Ureter (tissue), 1 donor: ENCODE data around the gene NFE2L1. TPM values are rescaled to one million over a fixed set of nuclear protein-coding genes. Genes with fewer than 3 reads are reported as not detected.
"Not testable (repeated sequence)": the region's sequence is repeated elsewhere in the genome, so short reads cannot be mapped to it uniquely, and the experiment has no call there.

Experiments
- DNase-seq: peaks from one replicate; pipeline ENCODE4 v3.0.0-alpha.2; 2020; ENCODE audit warnings: low spot score
- total RNA-seq: library from RNA; stranded (reverse); gene quantifications from one replicate; pipeline ENCODE4 v1.2.4, GENCODE V29; 2023
- donor health status: DM: yes; HTN: yes; CAD: no.

The NFE2L1 gene
- total RNA-seq, 1 donor from 2014 or later, result 143 TPM

GRCh38 chr17:48048384-48049126, 396 bp downstream of the NFE2L1 start:
- peak; percentile 92 for DNase-seq

DNA sequence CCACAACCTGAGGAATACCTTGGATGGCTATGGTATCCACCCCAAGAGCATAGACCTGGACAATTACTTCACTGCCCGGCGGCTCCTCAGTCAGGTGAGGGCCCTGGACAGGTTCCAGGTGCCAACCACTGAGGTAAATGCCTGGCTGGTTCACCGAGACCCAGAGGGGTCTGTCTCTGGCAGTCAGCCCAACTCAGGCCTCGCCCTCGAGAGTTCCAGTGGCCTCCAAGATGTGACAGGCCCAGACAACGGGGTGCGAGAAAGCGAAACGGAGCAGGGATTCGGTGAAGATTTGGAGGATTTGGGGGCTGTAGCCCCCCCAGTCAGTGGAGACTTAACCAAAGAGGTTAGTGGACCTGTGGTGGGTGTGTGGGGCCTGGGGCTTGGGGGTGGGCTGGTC, 3.1 kb downstream of the NFE2L1 start:
- no peak for DNase-seq

DNA sequence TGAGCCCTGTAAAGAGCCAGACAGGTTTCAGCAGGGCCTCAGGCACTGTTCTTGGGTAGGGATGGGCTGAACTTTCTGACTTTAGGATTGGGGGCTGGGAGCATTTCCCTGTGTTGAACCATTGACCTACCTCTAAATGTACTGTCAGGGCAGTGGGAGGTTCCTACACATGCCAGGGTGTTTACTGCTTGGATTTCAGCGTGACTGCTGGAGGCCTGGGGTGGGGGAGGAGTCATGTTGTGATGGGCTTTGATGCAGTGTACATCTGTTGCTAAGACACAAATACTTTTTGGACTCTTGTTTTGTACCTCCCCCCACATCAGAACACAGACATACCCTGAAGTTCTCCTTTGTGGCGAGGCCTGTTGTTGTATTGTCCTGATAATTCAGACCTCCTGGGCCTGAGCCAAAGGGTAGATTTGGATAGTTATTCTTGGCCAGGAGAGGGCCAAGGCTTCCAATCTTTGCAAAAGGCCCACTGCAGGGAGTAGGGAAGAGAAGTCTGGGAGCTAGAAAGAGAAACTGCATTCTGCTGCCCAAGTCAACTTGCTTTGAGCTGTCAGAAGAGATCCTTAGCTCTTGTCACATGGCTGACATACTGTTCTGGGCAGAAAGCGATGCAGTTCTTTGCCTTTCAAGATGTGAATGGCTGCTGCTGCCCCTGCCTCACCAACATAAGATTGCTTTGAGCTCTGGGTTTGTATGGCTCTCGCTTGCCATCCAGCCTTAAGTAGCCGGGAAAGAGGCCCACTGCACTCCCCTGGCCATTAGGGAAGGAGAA, 3.7 kb downstream of the NFE2L1 start:
- DNase-seq, result no peak

- DNase-seq, result no peak
These were observed 5.0 kb downstream of the NFE2L1 start for GRCh38 chr17:48052956-48053757.

GRCh38 chr17:48053758-48054237, 5.6 kb downstream of the NFE2L1 start:
- DNase-seq, result no peak

DNA sequence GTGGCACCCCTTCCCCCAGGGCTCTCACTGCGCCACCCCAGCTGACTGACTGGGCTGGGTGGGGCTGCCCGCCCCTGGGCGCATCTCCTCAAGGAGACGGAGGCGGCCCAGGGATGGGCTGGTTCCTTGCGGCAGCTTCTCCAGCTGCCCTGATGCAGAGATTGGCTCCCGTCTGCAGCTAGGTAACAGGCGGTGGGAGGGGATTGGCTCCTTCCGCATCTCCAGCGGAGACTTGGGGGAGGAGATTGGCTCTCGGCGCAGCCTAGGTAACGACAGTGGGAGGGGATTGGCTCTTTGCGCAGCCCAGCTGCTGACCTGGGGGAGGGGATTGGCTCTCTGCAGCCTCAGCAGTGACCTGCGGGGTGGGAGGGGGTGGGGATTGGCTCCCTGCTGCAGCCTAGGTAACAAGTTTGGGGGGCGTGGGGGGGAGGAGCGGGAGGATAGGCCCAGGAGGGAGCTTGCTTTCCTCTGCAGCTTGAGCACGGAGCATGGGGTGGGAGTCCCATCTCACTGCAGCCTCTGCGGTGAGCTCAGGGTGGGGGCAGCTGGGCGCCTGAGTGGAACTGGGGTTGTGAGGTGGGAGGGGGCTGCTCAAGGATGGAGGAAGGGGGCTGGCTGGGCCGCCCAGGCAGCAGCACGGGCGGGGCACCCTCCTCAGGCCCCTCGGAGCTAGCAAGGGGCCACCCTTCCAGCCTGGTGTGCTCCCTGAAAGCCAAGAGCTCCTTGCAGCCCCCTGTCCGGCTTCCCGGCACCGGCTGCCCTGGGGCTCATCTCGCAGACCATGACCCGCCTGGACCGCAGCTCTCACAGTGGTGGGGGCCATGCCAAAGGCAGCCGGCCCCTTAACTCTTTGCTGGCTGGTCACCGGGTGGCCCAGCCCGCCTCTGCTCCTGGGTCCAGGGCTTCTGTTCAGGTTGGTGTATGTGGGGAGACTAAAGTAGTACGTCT, 6.4 kb downstream of the NFE2L1 start:
- peak; percentile 75 for DNase-seq

- no peak for DNase-seq
These were observed 7.5 kb downstream of the NFE2L1 start for GRCh38 chr17:48055531-48056245.

GRCh38 chr17:48056246-48056745, 8.1 kb downstream of the NFE2L1 start:
- no peak for DNase-seq

- no peak for DNase-seq
These were observed 8.7 kb downstream of the NFE2L1 start for GRCh38 chr17:48056879-48057278.

GRCh38 chr17:48057626-48058025, 9.5 kb downstream of the NFE2L1 start:
- no peak for DNase-seq

DNA sequence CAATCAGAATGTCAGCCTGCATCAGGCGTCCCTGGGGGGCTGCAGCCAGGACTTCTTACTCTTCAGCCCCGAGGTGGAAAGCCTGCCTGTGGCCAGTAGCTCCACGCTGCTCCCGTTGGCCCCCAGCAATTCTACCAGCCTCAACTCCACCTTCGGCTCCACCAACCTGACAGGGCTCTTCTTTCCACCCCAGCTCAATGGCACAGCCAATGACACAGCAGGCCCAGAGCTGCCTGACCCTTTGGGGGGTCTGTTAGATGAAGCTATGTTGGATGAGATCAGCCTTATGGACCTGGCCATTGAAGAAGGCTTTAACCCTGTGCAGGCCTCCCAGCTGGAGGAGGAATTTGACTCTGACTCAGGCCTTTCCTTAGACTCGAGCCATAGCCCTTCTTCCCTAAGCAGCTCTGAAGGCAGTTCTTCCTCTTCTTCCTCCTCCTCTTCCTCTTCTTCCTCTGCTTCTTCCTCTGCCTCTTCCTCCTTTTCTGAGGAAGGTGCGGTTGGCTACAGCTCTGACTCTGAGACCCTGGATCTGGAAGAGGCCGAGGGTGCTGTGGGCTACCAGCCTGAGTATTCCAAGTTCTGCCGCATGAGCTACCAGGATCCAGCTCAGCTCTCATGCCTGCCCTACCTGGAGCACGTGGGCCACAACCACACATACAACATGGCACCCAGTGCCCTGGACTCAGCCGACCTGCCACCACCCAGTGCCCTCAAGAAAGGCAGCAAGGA, 10.4 kb downstream of the NFE2L1 start:
- no peak for DNase-seq

- DNase-seq, result no peak
These were observed 11.0 kb downstream of the NFE2L1 start for GRCh38 chr17:48059125-48059668.

GRCh38 chr17:48060249-48060648, 12.1 kb downstream of the NFE2L1 start:
- DNase-seq, result no peak

DNA sequence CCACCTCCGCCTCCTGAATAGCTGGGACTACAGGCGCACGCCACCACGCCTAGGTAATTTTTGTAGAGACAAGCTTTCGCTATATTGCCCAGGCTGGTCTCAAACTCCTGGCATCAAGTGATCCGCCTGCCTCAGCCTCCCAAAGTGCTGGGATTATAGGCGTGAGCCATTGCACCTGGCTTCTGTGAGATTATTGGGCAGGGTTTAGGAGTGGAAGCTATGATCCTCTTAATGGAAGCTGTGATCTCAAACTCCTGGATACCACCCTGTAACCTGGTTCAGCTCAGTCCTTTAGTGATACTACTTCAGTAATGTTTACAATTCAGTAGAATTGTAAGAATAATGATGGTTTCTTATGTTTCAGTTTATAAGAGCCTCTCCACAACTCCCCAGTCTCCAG, 14.1 kb downstream of the NFE2L1 start:
- DNase-seq, result no peak

- DNase-seq, result no peak
These were observed 16.5 kb downstream of the NFE2L1 start for GRCh38 chr17:48064638-48065037.

DNA sequence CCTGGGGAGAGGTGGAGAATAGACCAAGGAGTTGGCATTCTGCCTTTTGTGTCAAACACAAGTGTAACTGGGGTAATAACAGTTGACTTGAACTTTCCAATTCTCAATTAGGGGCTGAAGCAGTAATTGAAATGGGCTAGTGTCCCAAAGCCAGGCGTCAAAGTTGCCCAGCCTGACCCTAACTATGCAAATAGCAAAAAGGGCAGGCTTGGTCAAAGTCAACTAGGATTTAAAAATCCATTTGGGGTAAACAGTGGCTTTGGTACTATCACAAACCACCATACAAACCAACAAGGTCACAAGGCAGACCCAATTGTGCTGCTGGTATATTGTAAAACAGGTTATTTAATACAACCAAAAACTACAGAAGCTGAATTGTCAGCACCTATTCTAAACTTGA, 18.0 kb downstream of the NFE2L1 start:
- DNase-seq, result no peak

DNA sequence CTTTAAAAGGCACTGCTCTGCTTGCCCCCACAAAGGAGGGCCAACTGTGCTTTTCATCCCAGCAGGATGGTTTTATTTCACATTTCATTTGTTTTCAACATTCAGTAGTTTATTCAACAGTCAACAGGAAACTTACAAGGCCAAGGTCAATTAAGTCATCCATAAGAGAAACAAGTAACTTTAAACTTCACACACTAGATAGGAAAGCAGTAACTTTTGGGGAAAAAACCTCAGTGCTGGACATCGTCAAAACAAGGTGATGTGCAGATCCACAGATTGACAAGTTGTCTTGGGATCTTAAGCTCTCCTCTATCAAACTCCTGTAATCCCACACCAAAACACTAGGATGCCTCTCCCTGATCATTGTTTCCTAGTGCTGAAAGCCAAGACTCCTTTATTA, 18.5 kb downstream of the NFE2L1 start:
- DNase-seq, result no peak

DNA sequence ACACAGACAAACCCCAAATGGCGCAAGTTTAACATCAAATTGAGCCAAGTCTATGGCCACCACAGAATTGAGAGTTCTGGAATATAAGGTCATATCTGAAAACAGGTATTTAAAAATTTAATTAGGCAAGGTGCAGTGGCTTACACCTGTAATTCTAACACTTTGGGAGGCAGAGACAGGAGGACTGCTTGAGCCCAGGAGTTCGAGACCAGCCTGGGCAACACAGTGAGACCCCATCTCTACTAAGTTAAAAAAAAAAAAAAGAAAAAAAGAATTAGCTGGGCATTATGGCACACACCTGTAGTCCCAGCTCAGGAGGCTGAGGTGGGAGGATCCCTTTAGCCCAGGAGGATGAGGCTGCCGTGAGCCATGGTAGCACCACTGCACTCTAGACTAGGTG, 19.1 kb downstream of the NFE2L1 start:
- no peak for DNase-seq

GRCh38 chr17:48067808-48068207, 19.6 kb downstream of the NFE2L1 start:
- DNase-seq, result not testable (repeated sequence)
